Karpas-422 (cell line): Measurements from ENCODE around the gene DYSF. TPM values are rescaled to one million over a fixed set of nuclear protein-coding genes. Genes with fewer than 3 reads are reported as not detected.

Experiments
- DNase-seq: peaks from one replicate; pipeline ENCODE4 v3.0.0-alpha.2; 2015
- H2AFZ ChIP-seq: fragments of 200-600 bp; sonication (generic); 2 replicates; pipeline ENCODE4 v1.6.1; 2014; ENCODE audit warnings: antibody characterized with exemption, low read length, mixed read lengths
- H3K27ac ChIP-seq: fragments of 200-600 bp; sonication (generic); 2 replicates; pipeline ENCODE4 v1.5.1; 2014; ENCODE audit warnings: mild to moderate bottlenecking, low read length, moderate library complexity
- H3K27me3 ChIP-seq: fragments of 200-600 bp; sonication (generic); 2 replicates; pipeline ENCODE4 v1.6.1; 2014; ENCODE audit warnings: low read length, mixed read lengths
- H3K36me3 ChIP-seq: fragments of 200-600 bp; sonication (generic); 2 replicates; pipeline ENCODE4 v1.6.1; 2014; ENCODE audit warnings: low read length, mixed read lengths; ENCODE audit not compliant: insufficient read depth
- H3K4me1 ChIP-seq: fragments of 200-600 bp; sonication (generic); 2 replicates; pipeline ENCODE4 v1.6.1; 2014; ENCODE audit warnings: mild to moderate bottlenecking, low read length, mixed read lengths
- H3K4me2 ChIP-seq: fragments of 200-600 bp; sonication (generic); 2 replicates; pipeline ENCODE4 v1.6.1; 2014; ENCODE audit warnings: low read length, low read depth, mild to moderate bottlenecking; ENCODE audit not compliant: poor library complexity, severe bottlenecking
- H3K4me3 ChIP-seq: fragments of 200-600 bp; sonication (generic); 2 replicates; pipeline ENCODE4 v1.5.1; 2014; ENCODE audit warnings: mild to moderate bottlenecking, antibody characterized with exemption, low read length, mixed read lengths
- H3K79me2 ChIP-seq: fragments of 200-600 bp; sonication (generic); 2 replicates; pipeline ENCODE4 v1.6.1; 2014; ENCODE audit warnings: mild to moderate bottlenecking, low read length, mixed read lengths
- H3K9ac ChIP-seq: fragments of 200-600 bp; sonication (generic); 2 replicates; pipeline ENCODE4 v1.6.0; 2014; ENCODE audit warnings: low read length
- H3K9me2 ChIP-seq: fragments of 200-600 bp; sonication (generic), shearing (Covaris generic); replicated peaks from 2 replicates; pipeline ENCODE4 v1.6.0; 2014; ENCODE audit warnings: mild to moderate bottlenecking, low read length, moderate library complexity; ENCODE audit not compliant: insufficient read depth
- H3K9me3 ChIP-seq: fragments of 300-700, 200-600 bp; sonication (generic); 2 replicates; pipeline ENCODE4 v1.6.1; 2014; ENCODE audit warnings: low read length, mixed read lengths
- H4K20me1 ChIP-seq: fragments of 200-600 bp; sonication (generic); 2 replicates; pipeline ENCODE4 v1.6.1; 2014; ENCODE audit warnings: mild to moderate bottlenecking, antibody characterized with exemption, low read length, low read depth; ENCODE audit not compliant: insufficient read depth
- total RNA-seq: library from RNA; depleted of rRNA; stranded (reverse); fragments of >200 nt; shearing (Covaris generic); gene quantifications from 2 replicates; pipeline ENCODE4 v1.2.3, GENCODE V29; 2014; ENCODE audit warnings: low replicate concordance

Gene DYSF
- total RNA-seq, 1 experiment from 2014 or later = not detected

DNA sequence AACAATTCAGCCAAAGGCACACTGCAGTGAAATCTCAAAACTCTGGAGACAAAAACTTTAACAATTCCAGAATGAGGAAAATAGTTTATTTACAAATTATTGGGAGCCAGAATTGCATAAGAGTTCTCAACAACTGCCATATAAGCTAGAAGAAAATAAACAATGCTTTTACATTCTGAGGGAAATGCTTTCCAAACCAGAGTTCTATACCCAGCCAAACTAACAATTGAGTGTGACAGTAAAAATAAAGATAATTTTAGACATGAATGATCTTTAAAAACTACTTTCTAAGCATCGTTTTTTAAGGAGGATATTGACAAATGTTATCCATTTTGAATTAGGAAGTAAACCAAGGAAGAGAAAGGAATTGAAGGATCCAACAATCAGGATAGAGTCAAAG lies 271.4 kb downstream of the DYSF start:
- DNase-seq = no peak
- H3K4me2 ChIP-seq = no peak overlapping the region
- no peaks in the 10 kb centered on the region for H4K20me1 ChIP-seq

DNA sequence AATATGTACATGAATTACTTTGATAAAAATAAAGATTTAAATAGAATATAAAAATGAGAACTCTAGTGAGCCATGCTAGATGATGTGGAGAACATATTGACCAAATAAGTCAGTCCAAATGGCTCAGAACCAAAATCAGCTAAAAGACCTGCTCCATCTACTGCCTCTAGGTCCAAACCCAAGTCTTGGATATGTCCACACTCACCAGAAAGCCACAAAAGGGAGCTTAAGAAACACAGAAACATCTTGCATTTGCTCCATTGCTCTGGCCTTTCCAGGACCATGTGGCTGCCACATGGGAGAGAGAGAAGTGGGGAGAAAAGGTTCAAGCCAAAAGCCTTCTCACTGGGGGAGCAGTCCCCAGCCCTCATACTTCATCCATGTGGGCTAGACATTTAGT lies 272.5 kb downstream of the DYSF start:
- H3K4me2 ChIP-seq = no peak overlapping the region
- H3K4me3 ChIP-seq = no peak overlapping the region
- no peaks in the 10 kb centered on the region; the same call in 1 of the 2 replicates for H3K9me3 ChIP-seq

More for the DNA sequence above, 271.4 kb downstream of the DYSF start:
- no peaks in the 10 kb centered on the region for H3K36me3 ChIP-seq
- H3K9ac ChIP-seq = no peak overlapping the region
- H3K4me1 ChIP-seq = no peaks in the 10 kb centered on the region
- H2AFZ ChIP-seq = no peak overlapping the region
- no peak overlapping the region for H3K4me3 ChIP-seq
- no peak overlapping the region for H3K27ac ChIP-seq
- H3K9me3 ChIP-seq = no peaks in the 10 kb centered on the region; the same call in 1 of the 2 replicates
- H3K79me2 ChIP-seq = no peaks in the 10 kb centered on the region
- no peaks in the 10 kb centered on the region for H3K27me3 ChIP-seq
- H3K9me2 ChIP-seq = no peaks in the 10 kb centered on the region

GRCh38 chr2:71727562-71727961 lies 274.2 kb downstream of the DYSF start:
- no peak for DNase-seq
- Histone ChIP-seq H2AFZ (no peak overlapping the region), H3K79me2 (no peaks in the 10 kb centered on the region), H3K9ac (no peak overlapping the region), H4K20me1 (no peaks in the 10 kb centered on the region), H3K4me3 (no peak overlapping the region), H3K4me2 (no peak overlapping the region), H3K9me2 (no peaks in the 10 kb centered on the region), H3K27me3 (no peaks in the 10 kb centered on the region), H3K9me3 (no peaks in the 10 kb centered on the region; the same call in 1 of the 2 replicates), H3K4me1 (no peaks in the 10 kb centered on the region), H3K27ac (no peak overlapping the region), H3K36me3 (no peaks in the 10 kb centered on the region)

More for the DNA sequence above, 272.5 kb downstream of the DYSF start:
- Histone ChIP-seq H2AFZ (no peak overlapping the region), H3K27ac (no peak overlapping the region), H3K36me3 (no peaks in the 10 kb centered on the region), H3K9ac (no peak overlapping the region), H3K4me1 (no peaks in the 10 kb centered on the region), H4K20me1 (no peaks in the 10 kb centered on the region), H3K27me3 (no peaks in the 10 kb centered on the region), H3K9me2 (no peaks in the 10 kb centered on the region), H3K79me2 (no peaks in the 10 kb centered on the region)
- no peak for DNase-seq

GRCh38 chr2:71728036-71728435 lies 274.7 kb downstream of the DYSF start:
- H3K27me3 ChIP-seq = no peaks in the 10 kb centered on the region
- DNase-seq = no peak
- no peaks in the 10 kb centered on the region for H3K36me3 ChIP-seq
- no peaks in the 10 kb centered on the region for H3K4me1 ChIP-seq
- no peak overlapping the region for H3K27ac ChIP-seq
- no peaks in the 10 kb centered on the region for H4K20me1 ChIP-seq
- H3K9me3 ChIP-seq = no peaks in the 10 kb centered on the region; the same call in 1 of the 2 replicates
- no peak overlapping the region for H3K9ac ChIP-seq
- H2AFZ ChIP-seq = no peak overlapping the region
- no peaks in the 10 kb centered on the region for H3K79me2 ChIP-seq
- H3K9me2 ChIP-seq = no peaks in the 10 kb centered on the region
- no peak overlapping the region for H3K4me3 ChIP-seq
- no peak overlapping the region for H3K4me2 ChIP-seq

- Histone ChIP-seq H2AFZ (no peak overlapping the region), H3K9me3 (no peaks in the 10 kb centered on the region), H3K4me2 (no peak overlapping the region), H3K9ac (no peak overlapping the region), H3K27me3 (no peaks in the 10 kb centered on the region; the same call in 1 of the 2 replicates), H3K4me1 (no peaks in the 10 kb centered on the region), H3K9me2 (no peaks in the 10 kb centered on the region), H3K36me3 (no peaks in the 10 kb centered on the region), H3K4me3 (no peak overlapping the region), H3K27ac (no peak overlapping the region), H3K79me2 (no peaks in the 10 kb centered on the region), H4K20me1 (no peaks in the 10 kb centered on the region)
- no peak for DNase-seq
Measured at GRCh38 chr2:71730785-71731383, 277.5 kb downstream of the DYSF start.

DNA sequence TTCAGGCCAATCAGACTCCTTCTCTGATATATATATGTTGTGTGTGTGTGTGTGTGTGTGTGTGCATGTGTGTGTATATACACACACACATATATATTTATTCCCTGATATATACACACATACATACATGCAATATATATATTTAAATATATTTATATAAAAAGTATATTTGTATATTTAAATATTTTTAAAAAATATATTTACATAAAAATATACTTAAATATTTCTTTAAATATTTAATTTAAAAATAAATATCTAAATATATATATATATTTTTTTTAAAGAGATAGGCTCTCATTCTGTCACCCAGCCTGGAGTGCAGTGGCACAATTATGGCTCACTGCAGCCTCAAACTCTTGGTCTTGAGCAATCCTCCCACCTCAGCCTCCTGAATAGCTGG lies 281.3 kb downstream of the DYSF start:
- H3K4me3 ChIP-seq = no peak overlapping the region
- H3K27ac ChIP-seq = no peak overlapping the region
- DNase-seq = no peak
- no peaks in the 10 kb centered on the region; the same call in 1 of the 2 replicates for H3K27me3 ChIP-seq
- no peaks in the 10 kb centered on the region for H3K9me3 ChIP-seq
- no peaks in the 10 kb centered on the region for H4K20me1 ChIP-seq
- H3K4me2 ChIP-seq = no peak overlapping the region
- H2AFZ ChIP-seq = no peak overlapping the region
- no peaks in the 10 kb centered on the region for H3K79me2 ChIP-seq
- no peaks in the 10 kb centered on the region for H3K36me3 ChIP-seq
- no peaks in the 10 kb centered on the region for H3K9me2 ChIP-seq
- H3K9ac ChIP-seq = no peak overlapping the region
- H3K4me1 ChIP-seq = no peaks in the 10 kb centered on the region

- Histone ChIP-seq H3K4me3 (no peak overlapping the region), H3K36me3 (no peaks in the 10 kb centered on the region), H3K27ac (no peak overlapping the region), H3K27me3 (no peaks in the 10 kb centered on the region; the same call in 1 of the 2 replicates), H4K20me1 (no peaks in the 10 kb centered on the region), H3K79me2 (no peaks in the 10 kb centered on the region), H2AFZ (no peak overlapping the region), H3K9me2 (no peaks in the 10 kb centered on the region), H3K4me2 (no peak overlapping the region), H3K4me1 (no peaks in the 10 kb centered on the region), H3K9ac (no peak overlapping the region), H3K9me3 (no peaks in the 10 kb centered on the region)
- DNase-seq = no peak
Measured at GRCh38 chr2:71735676-71736075, 282.3 kb downstream of the DYSF start.
